NCI-H146 treated with DMSO at 0.1 percent for 48 hours (cell line): ENCODE data around the gene BIRC5.
"Not testable (repeated sequence)": the region's sequence is repeated elsewhere in the genome, so short reads cannot be mapped to it uniquely, and the experiment has no call there.

Source experiments
- DNase-seq: peaks from one replicate; lab custom pipeline; 2025; ENCODE audit not compliant: unreplicated experiment; lab: John Stamatoyannopoulos, UW

Gene BIRC5

DNA sequence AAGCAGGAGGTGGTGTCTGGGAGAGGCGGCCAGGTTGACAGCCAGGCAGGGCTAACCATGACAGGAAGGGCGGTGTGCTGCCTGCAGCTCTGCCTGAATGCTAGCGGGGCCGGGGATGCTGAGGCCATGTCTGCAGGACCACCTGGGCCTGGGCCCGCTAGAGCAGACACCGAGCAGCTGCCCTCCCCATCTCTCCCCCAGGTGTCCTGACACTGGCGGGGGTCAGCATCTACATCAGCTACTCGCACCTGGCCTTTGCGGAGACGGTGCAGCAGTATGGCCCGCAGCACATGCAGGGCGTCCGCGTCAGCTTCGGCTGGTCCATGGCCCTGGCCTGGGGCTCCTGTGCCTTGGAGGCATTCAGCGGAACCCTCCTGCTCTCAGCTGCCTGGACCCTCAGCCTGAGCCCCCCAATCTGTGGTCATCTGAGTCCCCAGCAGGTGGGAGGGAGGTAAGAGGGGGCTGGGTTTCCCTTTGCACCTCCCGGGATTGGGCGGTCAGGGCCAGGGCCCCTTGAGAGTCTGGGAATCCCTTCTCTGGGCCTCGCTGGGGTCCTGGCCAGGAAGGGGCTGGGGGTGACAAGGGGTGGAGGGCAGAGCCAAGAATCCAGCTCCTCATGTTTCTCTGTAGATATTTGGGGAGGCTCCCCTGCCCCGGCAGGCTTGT is 24.9 kb downstream of the BIRC5 start:
- no peak for DNase-seq

DNA sequence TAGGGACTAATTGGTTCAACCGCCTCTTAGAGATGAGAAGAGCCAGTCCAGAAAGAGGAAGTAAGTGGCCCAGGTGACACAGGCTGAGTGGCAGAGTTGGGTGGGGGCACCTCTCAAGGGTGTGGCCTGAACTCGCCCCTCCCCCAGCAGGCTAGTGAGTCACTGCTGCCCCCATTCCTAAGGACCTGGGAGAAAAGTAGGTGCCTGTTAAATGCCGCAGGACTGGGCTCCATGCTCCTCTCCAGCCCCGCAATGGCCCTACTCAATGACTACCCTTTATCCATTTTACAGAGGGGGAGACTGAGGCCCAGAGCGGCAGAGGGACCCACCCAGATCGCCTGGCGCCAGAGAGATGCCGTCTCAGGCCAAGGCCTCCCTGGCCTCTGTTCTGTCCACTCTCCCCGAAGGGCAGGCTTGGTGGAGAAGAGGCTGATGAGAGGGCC is 25.5 kb downstream of the BIRC5 start:
- DNase-seq = no peak

- DNase-seq = no peak
Measured at GRCh38 chr17:78240012-78240655, 26.1 kb downstream of the BIRC5 start.

DNA sequence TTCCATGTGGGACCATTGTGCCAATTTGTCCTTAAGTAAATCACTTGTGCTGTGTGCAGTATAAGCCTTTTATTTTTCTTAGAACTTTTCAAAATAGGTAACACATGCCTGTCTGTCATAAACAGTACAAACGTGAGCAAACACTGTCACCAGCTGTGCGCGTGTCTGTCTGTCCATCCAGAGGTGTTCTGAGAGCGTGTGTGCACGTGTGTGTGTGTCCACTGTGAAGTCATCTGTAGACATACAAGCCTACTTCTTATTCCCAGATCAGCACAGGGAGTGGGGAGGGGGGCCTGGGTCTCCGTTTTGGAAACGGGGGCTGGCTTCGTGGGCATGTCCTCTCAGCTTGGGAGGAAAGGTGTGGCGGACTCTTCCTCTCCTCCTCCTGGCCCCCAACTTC is 26.8 kb downstream of the BIRC5 start:
- no peak for DNase-seq

GRCh38 chr17:78241277-78242023 is 27.4 kb downstream of the BIRC5 start:
- no peak for DNase-seq

DNA sequence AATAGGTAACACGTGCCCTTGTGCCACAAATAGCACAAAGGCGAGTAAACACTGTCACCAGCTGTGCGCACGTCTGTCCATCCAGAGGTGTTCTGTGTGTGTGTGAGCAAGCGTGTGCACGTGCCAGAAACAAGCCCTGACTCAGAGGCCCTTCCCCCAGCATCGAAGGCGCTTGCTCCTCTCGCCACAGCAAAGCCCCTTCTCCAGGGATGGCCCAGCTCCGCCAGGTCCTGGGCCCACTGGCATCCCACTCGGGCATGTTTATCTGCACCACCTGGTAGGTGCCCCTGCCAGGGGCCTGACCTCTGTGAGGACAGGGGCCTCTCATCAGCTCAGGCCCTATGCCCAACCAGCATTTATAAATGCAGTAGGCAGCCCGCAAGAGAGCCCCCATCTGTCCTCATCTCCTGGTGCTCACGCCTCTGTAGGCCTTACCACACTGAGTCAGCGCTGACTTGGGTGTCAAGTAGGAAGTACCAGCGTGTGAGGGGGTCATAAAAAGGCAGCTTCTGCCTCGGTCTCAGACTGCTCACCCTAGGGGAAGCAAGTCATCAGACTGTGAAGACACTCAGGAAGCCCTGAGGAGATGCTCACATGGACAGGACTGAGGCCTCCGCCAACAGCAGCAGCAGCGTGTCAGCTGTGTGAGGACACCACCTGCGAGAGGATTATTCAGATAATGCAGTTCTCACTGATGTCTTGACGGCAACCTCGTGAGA is 28.1 kb downstream of the BIRC5 start:
- no peak for DNase-seq

- no peak for DNase-seq
Measured at GRCh38 chr17:78247304-78247703, 33.3 kb downstream of the BIRC5 start.

DNA sequence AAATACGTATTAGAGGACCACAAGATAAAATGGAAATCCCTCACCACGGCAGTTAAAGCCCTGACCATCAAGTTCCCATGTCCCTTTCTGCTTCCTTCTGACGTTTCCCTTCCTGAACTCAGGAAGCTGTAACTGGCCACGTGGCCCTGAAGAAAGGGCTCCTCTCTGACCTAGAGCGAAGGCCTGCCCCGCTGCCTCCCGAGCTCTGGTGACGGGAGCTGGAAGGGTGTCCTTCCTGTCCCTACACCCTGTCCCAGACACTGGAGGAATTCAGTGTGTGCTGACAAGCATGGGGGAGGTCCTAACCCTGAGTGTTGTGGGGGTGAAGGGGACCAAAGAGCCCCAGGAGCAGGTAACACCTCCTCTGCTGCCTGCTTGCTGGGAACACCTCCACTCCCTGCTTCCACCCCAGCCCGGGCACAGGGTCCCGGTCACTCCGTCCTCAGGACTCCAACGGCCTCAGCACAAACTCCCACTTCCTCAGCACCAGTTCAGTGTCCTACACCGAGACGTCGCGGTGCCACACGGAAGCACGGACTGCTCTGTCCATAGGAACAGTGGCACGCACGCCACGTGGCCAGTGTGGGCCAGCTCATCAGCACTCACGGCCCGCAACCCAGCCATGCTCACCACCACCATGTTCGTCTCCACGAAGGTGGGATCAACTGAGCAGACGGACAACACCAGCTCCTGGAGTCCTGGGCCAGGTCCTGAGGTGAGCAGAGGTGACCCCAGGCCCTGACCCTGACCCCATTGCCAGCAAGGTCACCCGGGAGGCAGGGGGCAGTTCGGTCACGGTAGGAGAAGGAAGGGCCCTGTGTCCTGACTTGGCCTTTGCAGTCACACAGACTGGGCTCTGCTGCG is 34.2 kb downstream of the BIRC5 start:
- DNase-seq = no peak

GRCh38 chr17:78249074-78249817 is 35.2 kb downstream of the BIRC5 start:
- no peak for DNase-seq

DNA sequence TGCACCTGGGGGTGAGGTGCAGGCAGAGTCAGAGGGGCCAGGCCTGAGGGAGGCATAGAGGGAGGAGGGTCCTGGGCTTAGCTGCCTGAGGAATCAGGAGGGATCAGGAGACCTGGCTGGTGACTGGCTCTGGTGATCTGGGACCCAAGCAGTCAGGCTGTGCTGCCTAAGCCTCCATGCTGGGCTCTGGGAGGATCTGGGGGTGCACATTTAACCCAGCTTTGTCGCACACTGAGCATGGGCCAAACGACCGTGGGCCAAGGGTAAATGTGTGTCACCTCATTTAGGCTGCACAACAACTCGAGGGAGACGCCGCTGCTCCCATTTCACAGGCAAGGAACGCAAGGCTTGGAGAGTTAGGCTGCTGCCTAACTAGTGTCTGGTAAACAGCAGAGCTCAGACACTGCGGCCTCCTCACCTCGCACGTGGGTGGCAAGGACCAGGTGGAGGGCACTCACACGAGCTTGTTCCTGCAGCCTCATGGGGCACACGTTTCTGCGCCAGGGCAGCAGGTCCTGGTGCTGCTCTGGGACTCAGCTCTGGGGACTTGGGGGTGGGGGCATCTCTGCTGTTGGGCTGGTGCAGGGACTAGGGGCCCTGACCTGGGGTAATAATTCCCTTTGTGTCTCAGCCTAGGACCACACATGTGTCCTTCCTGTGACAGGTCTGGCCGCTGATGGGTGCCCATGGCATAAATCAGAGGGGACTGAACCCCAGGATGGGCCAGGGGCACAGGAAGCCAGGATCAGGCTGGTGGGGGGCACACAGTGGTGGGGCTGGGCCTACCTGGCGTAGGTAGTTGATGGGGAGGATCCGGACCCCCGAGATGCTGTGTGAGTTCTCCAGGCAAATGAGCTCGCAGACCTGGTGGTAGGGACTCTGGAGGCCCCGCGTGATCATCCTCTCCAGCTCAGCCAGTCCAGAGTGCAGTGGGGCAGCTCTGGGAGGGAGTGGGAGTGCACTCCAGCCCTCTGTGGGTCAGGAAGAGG is 36.1 kb downstream of the BIRC5 start:
- DNase-seq = no peak

DNA sequence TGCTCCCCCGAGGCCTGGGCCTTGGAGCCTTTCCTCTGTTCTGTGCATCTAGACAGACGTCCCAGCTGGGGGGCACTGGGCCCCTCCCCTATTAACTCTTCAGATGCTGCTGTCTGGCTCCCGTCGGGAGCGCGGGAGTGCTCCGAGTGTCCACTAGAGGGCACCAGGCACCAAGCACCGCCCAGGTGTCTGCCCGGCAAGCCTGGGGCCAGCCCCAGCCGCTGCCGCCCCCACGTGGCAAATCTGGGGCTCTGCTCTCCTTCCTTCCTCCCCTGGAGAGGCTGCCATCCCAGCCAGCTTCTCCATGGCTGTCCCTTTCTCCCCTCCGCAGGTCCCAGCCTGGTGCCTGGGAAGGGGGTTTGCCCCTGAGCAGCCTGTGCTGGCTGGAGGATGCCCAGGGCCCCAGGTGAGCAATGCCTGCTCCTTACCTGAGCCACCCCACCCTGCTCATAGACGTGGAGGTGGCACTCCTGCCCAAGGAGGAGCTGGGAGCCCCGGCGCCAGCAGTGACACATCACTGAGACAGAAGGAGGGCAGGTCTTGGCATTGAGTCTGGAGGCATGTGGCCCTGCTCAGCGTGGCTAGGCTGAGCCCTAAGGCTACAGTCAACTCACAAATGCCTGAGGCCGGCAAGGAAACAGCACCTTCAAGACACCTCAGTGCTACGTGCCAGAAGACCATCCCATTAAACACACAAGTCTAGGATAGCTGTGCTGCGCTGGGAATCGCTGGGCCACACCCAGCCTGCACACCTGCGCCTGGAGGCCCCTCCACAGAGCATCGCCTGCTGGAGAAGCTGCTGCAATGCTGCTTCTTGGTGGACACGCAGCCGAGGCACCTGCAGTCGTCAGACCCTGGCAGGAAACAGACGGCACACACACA is 37.1 kb downstream of the BIRC5 start:
- peak; percentile 78 for DNase-seq

DNA sequence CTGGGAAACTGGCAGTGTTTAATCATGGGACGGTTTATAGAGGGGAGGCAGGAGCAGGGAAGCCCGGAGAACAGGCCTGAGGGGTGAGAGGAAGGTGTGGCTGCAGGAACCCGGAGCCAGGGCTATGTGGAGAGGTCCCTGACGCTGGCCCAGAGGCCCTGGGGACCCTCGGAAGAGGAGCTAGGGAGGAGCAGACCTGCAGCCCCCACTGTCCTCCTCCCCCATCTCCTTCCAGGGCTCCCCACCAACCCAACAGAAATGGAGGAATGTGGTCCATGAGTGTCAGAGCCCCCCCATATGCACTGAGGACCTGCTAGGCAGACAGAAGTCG is 37.7 kb downstream of the BIRC5 start:
- no peak for DNase-seq

DNA sequence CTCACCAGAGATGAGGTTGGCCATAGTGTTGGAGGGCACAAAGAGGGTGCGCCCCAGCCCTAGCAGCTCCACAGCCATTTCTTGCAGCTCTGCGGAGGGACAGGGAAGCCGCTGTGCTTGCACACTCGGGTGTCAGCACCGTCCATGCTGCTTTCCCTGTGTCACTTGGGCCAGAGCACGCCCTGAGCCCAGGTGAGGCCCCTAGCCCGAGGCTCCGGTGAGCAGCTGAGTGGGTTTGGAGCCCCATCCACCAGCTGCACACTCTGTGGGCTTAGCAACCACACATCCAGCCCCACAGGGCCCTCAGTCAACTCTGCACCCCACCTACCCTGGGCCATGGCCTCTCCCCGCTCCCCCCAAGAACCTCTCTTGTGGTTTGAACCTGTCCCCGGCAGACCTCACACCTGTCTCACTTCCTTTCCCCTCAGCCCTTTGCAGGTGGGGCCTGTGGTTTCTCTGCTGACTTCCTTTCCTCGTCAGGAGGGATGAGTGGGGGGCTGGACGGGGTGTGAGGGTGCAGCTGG is 38.1 kb downstream of the BIRC5 start:
- no peak for DNase-seq

DNA sequence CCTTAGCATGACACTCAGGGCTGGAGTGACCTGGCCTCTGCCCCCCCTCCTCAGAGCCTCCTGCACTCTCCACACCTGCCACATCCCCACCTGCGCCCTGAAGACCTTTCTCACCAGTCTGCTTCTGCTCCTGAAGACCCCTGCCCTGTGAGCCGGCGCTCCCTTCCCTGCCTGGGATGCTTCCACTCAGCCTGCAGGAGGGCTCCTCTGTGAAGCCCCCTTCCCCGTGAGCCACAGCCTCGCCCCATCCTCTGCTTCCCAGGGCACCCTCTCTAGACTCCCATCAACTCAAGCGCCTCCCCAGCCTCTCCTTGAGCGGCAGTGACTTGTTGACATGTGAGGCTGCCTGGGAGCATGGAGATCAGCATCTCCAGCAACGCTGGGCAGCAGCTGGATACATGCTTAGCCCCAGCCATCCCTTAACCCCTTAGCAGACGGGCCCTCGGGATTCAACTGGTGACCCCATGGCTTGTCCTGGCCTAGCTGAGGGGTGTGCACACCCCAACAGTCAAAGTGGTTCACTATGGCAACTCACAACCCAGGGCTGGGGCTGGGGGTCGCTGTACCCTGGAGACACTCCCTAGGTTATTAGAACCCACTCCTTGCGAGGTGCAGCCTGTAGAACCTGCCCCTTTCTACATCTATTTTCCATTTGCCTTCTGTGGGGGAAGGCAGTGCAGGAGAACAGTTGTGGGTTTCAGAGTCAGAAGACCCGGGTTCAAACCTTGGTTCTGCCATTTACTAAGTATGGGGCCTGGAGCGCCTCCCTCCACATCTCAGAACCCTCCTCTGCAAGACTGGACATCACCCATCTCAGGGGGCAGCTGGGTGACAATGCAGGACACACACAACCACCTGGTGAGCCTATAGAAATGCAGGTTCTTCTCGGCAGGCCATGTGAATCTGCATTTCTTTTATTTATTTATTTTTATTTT is 38.9 kb downstream of the BIRC5 start:
- DNase-seq = no peak

GRCh38 chr17:78253636-78253945 is 39.5 kb downstream of the BIRC5 start:
- DNase-seq = not testable (repeated sequence)

GRCh38 chr17:78253946-78254672 is 40.1 kb downstream of the BIRC5 start:
- peak; percentile 80 for DNase-seq
